ENCODE measurements around the gene CTTNBP2NL.

DNA sequence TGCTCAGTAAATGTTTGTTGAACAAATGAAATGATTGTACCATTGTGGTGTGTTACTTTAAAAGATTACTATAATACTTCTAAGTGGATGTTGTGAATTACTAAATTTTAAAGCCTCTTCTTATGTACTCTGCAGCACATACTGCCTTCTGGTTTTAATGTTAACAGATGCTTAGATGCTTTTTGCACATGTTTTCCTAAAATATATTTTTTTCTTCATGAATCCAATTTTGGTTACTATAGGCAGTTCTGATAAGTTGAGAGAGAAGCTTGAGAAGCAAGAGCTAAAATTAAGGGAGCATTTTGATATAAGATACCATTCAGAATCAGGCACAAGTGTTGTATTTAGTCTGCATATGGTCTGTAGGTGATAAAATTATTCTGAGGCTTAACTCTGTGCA lies 21.3 kb downstream of the CTTNBP2NL start:
- TF ChIP-seq EZH2 (IDR thresholded peaks at IDR 0.05; ENCODE audit: low read depth, unreplicated experiment) = no peak
- TF ChIP-seq, protein P1, sequence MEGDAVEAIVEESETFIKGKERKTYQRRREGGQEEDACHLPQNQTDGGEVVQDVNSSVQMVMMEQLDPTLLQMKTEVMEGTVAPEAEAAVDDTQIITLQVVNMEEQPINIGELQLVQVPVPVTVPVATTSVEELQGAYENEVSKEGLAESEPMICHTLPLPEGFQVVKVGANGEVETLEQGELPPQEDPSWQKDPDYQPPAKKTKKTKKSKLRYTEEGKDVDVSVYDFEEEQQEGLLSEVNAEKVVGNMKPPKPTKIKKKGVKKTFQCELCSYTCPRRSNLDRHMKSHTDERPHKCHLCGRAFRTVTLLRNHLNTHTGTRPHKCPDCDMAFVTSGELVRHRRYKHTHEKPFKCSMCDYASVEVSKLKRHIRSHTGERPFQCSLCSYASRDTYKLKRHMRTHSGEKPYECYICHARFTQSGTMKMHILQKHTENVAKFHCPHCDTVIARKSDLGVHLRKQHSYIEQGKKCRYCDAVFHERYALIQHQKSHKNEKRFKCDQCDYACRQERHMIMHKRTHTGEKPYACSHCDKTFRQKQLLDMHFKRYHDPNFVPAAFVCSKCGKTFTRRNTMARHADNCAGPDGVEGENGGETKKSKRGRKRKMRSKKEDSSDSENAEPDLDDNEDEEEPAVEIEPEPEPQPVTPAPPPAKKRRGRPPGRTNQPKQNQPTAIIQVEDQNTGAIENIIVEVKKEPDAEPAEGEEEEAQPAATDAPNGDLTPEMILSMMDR (conservative IDR thresholded peaks at IDR 0.05; ENCODE audit: low read depth in 2 of 2) = no peak
- TF ChIP-seq, protein P2, sequence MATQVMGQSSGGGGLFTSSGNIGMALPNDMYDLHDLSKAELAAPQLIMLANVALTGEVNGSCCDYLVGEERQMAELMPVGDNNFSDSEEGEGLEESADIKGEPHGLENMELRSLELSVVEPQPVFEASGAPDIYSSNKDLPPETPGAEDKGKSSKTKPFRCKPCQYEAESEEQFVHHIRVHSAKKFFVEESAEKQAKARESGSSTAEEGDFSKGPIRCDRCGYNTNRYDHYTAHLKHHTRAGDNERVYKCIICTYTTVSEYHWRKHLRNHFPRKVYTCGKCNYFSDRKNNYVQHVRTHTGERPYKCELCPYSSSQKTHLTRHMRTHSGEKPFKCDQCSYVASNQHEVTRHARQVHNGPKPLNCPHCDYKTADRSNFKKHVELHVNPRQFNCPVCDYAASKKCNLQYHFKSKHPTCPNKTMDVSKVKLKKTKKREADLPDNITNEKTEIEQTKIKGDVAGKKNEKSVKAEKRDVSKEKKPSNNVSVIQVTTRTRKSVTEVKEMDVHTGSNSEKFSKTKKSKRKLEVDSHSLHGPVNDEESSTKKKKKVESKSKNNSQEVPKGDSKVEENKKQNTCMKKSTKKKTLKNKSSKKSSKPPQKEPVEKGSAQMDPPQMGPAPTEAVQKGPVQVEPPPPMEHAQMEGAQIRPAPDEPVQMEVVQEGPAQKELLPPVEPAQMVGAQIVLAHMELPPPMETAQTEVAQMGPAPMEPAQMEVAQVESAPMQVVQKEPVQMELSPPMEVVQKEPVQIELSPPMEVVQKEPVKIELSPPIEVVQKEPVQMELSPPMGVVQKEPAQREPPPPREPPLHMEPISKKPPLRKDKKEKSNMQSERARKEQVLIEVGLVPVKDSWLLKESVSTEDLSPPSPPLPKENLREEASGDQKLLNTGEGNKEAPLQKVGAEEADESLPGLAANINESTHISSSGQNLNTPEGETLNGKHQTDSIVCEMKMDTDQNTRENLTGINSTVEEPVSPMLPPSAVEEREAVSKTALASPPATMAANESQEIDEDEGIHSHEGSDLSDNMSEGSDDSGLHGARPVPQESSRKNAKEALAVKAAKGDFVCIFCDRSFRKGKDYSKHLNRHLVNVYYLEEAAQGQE (IDR thresholded peaks at IDR 0.05; ENCODE audit: unreplicated experiment) = no peak
- TF ChIP-seq POLR2AphosphoS5 (IDR thresholded peaks at IDR 0.05; ENCODE audit: low read depth) = no peak
- no peak for TF ChIP-seq STAT1 (IDR thresholded peaks at IDR 0.05; ENCODE audit: unreplicated experiment)
- no peak for TF ChIP-seq EZH2phosphoT487 (IDR thresholded peaks at IDR 0.05; ENCODE audit: unreplicated experiment)
- TF ChIP-seq JUNB (IDR thresholded peaks at IDR 0.05; ENCODE audit: unreplicated experiment) = no peak
- no peak for TF ChIP-seq CREB1 (CRISPR knock-in tag; IDR thresholded peaks at IDR 0.05; ENCODE audit: low read depth)
- TF ChIP-seq ZNF331 (CRISPR knock-in tag; IDR thresholded peaks at IDR 0.05; ENCODE audit: low read depth) = no peak
